HPDE6-E6E7 (cell line): ENCODE results near the gene SPRR4.
"Not testable (repeated sequence)": the region's sequence is repeated elsewhere in the genome, so short reads cannot be mapped to it uniquely, and the experiment has no call there.

Experiments used
- DNase-seq: peaks from one replicate; pipeline ENCODE4 v3.0.0; 2011; ENCODE audit warnings: missing footprints; ENCODE audit errors: extremely low spot score

The SPRR4 gene

GRCh38 chr1:153021829-153022228 is 51.4 kb downstream of the SPRR4 start:
- not testable (repeated sequence) for DNase-seq
